A549 treated with Hydrocortisone at 1 μM for 4 hours (cell line): ENCODE results near the gene IRGQ. TPM values are rescaled to one million over a fixed set of nuclear protein-coding genes. Genes with fewer than 3 reads are reported as not detected.

Experiments used
- total RNA-seq: library from RNA; stranded (reverse); fragments of 200-300 nt; extraction: Qiagen RNA extraction; gene quantifications from 5 replicates; pipeline ENCODE4 v1.2.3, GENCODE V29; 2022

Gene IRGQ, protein sequence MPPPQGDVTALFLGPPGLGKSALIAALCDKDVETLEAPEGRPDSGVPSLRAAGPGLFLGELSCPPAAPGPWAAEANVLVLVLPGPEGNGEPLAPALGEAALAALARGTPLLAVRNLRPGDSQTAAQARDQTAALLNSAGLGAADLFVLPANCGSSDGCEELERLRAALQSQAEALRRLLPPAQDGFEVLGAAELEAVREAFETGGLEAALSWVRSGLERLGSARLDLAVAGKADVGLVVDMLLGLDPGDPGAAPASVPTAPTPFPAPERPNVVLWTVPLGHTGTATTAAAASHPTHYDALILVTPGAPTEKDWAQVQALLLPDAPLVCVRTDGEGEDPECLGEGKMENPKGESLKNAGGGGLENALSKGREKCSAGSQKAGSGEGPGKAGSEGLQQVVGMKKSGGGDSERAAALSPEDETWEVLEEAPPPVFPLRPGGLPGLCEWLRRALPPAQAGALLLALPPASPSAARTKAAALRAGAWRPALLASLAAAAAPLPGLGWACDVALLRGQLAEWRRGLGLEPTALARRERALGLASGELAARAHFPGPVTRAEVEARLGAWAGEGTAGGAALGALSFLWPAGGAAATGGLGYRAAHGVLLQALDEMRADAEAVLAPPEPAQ
- total RNA-seq = 4.8 to 7.7 TPM (median 5.9 TPM) in 5 replicates

DNA sequence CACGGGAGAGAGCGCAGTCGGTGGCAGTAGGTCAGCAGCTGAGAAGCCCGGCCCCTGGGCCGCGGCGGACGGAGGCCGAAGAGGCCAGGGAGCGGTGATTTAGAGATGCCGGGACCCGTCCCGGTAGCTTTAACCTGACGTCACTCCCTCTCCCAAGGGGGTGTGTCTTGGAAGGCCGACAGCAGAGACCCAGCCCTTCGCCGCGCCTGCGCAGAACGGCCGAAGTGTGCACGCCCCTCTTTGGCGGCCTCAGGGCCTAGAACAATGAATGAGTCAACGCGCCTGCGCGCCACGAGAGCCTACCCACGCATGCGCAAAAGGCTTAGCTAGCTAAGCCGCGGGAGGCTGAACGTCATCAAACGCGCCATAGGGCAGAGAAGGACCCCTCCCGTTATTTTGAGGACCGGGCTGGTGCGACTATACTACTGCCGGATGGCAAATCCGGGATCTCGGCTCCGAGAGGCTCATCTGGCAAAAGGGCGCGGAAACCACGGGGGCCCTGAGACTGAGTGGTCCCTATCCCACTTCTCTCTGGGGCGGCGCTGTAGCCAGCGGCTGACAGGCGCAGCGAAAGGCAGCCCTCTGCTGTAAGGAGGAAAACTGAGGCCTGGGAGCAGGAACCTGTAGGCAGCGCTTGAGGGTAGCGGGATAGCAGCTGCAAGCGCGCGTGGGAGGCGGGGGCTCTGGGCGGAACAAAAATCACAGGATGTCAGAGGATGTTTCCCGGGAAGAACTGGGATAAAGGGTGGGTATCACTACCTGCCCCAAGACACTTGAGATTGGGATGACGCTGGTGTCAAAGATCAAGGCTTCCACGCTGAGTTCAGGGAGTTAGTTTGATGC is at the start of gene IRGQ, which contains the start of gene ZNF576:
Gene IRGQ (minus strand): TSS at position 136 of the 843 bp plus-strand sequence. CDS start 796 bp downstream, outside the sequence.
Gene ZNF576 (plus strand): TSS at position 597 of the 843 bp plus-strand sequence. CDS start 514 bp downstream, outside the sequence.

DNA sequence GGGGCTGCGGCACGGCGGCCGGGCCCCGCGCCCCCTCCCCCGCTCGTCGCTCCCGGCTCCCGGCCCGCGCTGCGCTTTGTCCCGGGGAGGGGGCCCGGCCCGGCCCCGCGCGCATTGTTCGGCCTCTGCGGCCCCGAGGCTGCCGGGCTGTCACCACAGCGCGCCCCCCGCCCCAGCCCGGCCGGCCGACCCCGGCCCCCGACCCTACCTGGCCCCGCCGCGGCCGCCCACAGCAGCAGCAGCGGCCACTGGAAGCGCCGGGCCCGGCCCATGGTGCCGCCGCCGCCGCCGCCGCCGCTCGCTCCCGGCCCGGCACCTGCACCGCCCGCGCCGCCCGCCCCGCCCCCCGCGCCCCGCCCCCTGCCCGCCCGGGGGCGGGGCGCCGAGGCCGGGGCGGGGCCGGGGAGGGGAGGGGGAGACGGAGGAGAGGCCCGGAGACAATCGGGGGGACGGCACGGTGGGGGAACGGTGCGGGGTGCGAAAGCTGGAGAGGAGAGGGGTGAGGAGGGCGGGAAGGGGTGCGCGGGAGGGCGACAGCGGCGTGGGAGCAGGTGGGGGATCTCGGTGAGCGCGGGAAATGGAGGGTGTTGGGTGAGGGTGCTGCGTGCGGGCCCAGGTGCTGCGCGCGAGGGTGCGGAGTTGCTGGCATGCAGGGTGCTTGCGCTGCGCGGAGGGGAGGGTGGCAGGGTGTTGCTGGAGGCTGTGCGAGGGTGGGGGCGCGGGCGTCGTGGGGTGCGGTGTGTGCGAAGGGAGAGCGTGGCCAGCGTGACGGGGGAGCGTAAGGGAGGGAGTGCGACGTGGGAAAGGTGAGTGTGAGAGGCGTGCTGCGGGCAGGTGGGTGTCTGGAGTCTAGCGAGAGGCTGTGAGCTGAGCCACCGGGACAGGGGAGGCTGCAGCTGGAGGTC is 43.8 kb upstream of the IRGQ start, which contains the start of gene CADM4:
Gene CADM4 (minus strand): TSS at position 332 of the 905 bp plus-strand sequence. CDS start 60 bp downstream, at position 272.

DNA sequence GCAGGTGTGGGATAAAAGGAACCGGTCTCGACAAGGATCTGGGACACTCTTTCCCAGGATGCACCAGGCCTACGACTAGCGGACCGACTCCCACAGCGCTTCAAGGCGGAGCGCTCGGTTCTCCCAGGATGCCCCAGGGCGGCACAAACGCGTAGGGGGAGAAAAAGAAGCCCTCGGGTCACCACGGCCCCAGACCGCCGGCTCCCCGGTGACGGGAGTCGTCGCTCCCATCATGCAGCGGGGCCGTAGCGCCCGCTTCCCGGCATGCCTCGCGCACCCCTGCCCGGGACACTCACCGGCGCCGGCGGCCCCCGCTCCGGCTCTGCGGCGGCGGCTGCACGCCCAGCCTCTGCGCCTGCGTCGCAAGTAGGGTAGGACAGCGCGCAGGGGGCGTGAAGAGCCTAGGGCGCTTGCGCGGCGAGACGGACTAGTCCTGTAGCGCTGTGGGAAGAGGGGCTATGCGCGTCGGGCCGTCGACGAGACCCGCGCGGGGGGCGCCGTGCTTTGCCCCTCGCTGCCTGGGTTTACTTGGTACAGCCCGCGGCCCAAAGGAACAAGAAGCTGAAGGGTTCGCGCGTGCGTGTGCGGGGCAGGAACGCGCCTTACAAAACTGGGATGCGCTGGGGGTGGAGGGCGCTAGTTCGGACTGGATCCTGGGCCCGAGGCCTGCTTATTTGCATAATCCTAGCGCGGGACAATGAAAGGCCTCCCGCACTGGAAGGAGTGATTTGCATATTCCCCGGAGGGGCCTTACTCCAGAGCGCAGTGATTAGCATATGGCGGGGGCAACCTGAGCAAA is 23.5 kb upstream of the IRGQ start, which contains the start of gene ZNF428:
Gene ZNF428 (minus strand): TSS at position 368 of the 799 bp plus-strand sequence. CDS start 5,325 bp downstream, outside the sequence.

DNA sequence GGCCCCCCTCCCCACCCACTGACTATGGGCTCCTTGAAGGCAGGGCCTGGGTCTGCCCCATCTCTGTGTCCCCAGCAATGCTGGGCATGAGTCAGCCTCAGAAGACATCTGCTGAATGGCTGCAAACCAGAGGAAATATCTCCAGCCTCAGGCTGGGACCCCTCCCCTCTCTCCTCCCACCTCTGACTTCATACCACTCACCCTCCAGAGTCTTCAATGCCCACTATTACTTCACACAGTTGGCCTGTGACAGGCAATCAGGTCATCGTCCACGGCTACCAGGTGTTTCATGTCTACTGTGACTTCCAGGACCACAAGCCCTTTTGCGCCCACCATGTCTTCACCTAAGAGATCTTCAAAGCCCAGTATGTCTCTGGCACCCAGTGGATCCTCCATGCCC is 15.9 kb upstream of the IRGQ start, which contains the start of gene SRRM5:
Gene SRRM5 (plus strand): TSS at position 301 of the 400 bp plus-strand sequence. CDS start 34 bp downstream, at position 335.

DNA sequence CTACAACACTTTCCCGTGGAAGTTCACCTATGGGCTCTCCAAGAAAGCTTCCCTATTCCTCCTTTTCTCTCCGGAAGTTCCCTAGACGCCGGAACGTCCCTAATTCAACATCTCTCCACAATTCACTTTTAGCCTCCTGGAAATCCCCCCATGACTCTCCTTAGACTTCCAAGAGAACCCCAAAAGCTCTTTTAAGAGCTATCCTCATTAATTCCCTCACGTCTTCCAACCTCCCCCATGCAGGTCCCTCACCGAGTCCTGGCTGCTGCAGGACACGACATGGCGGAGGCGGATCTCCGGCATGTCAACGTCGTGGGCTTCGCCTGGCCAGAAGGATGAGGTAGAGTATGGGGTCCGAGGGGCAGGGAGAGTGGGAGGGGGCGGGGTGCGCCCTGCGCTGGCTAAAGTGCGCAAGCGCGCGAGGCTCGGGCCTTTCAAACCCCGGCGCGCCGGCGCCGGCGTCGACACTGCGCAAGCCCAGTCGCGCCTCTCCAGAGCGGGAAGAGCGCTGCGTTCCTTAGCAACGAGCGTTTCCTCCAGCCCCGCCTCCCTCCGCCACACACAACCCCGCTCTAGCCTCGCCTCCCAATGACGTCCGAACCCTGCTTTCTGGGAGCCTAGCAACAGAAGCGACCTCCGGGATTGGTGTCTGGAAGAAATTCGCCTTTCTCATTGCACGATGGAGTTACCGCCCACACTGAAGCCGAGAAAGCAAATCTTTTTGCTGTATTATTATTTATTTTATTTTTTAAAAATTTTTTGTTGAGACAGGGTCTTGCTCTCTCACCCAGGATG is 20.6 kb downstream of the IRGQ start, which contains the start of the genes PINLYP and XRCC1:
Gene PINLYP (plus strand): TSS at position 646 of the 795 bp plus-strand sequence. CDS start 1,391 bp downstream, outside the sequence.
Gene XRCC1 (minus strand): TSS at position 372 of the 795 bp plus-strand sequence. CDS start 69 bp downstream, at position 303.

Other genes with a start within 250 kb of the IRGQ start
- gene CD177, start 242.4 kb downstream of the IRGQ start, total RNA-seq = 0.07 to 0.11 TPM (median 0.08 TPM) in 4 of 5 replicates, not detected in the other
- not detected in 5 replicates for gene TEX101, start 181.2 kb downstream of the IRGQ start, total RNA-seq
- 0.27 to 0.63 TPM (median 0.30 TPM) in 5 replicates for gene LYPD3, start 130.5 kb downstream of the IRGQ start, total RNA-seq
- 7.3 to 11.0 TPM (median 8.8 TPM) in 5 replicates for gene PHLDB3, start 91.4 kb downstream of the IRGQ start, total RNA-seq
- 39.8 to 51.9 TPM (median 49.4 TPM) in 5 replicates for gene ETHE1, start 68.9 kb downstream of the IRGQ start, total RNA-seq
- 1.3 to 2.1 TPM (median 2.0 TPM) in 5 replicates for gene ZNF575, start 62.9 kb downstream of the IRGQ start, total RNA-seq
- gene XRCC1, start 20.6 kb downstream of the IRGQ start, total RNA-seq = 25.4 to 29.3 TPM (median 28.2 TPM) in 5 replicates
- 0.09 to 0.67 TPM (median 0.19 TPM) in 4 of 5 replicates, not detected in the other for gene PINLYP, start 20.3 kb downstream of the IRGQ start, total RNA-seq
- gene ZNF576, start 461 bp upstream of the IRGQ start, total RNA-seq = 12.8 to 21.4 TPM (median 19.3 TPM) in 5 replicates
- gene SRRM5, start 16.0 kb upstream of the IRGQ start, total RNA-seq = 0.71 to 0.94 TPM (median 0.84 TPM) in 5 replicates
- 41.8 to 62.6 TPM (median 62.3 TPM) in 5 replicates for gene ZNF428, start 23.5 kb upstream of the IRGQ start, total RNA-seq
- gene CADM4, start 43.7 kb upstream of the IRGQ start, total RNA-seq = 7.7 to 11.6 TPM (median 8.9 TPM) in 5 replicates
- 59.0 to 67.2 TPM (median 63.7 TPM) in 5 replicates for gene PLAUR, start 74.0 kb upstream of the IRGQ start, total RNA-seq
- not detected in 5 replicates for gene IRGC, start 119.9 kb upstream of the IRGQ start, total RNA-seq
- gene SMG9, start 158.8 kb upstream of the IRGQ start, total RNA-seq = 49.2 to 64.3 TPM (median 55.9 TPM) in 5 replicates
- gene KCNN4, start 184.8 kb upstream of the IRGQ start, total RNA-seq = 42.2 to 55.5 TPM (median 53.1 TPM) in 5 replicates
- gene LYPD5, start 206.3 kb upstream of the IRGQ start, total RNA-seq = 0.11 to 0.39 TPM (median 0.18 TPM) in 5 replicates
- gene ZNF283, start 231.2 kb upstream of the IRGQ start, total RNA-seq = 3.9 to 6.1 TPM (median 4.8 TPM) in 5 replicates